ENCODE data around the gene RTF1. TPM values are rescaled to one million over a fixed set of nuclear protein-coding genes. Genes with fewer than 3 reads are reported as not detected.

The RTF1 gene
- total RNA-seq, 1 donor from 2014 or later: 30.5 TPM

- no peak for TF ChIP-seq CTCF (IDR thresholded peaks at IDR 0.05)
Measured at GRCh38 chr15:41487381-41487780, 70.5 kb downstream of the RTF1 start.

GRCh38 chr15:41487802-41488201, 70.9 kb downstream of the RTF1 start:
- Mint-ChIP-seq H3K9me3 (ENCODE audit: low read depth) (peaks cover 3% of the 10 kb centered on the region), H3K27me3 (ENCODE audit: low read depth) (peaks cover 8% of the 10 kb centered on the region), H3K4me3 (ENCODE audit: unreplicated experiment) (no peak overlapping the region), H3K27ac (ENCODE audit: unreplicated experiment) (no peak overlapping the region), H3K4me1 (ENCODE audit: low read depth) (peaks cover 11% of the 10 kb centered on the region), H3K36me3 (ENCODE audit: low read depth) (peaks cover 5% of the 10 kb centered on the region)
- no peak for TF ChIP-seq CTCF (IDR thresholded peaks at IDR 0.05)
- no peak for DNase-seq (ENCODE audit: low spot score)

More at GRCh38 chr15:41487381-41487780, 70.5 kb downstream of the RTF1 start:
- peaks cover 8% of the 10 kb centered on the region for H3K36me3 Mint-ChIP-seq (ENCODE audit: low read depth)
- H3K27me3 Mint-ChIP-seq (ENCODE audit: low read depth): peaks cover 6% of the 10 kb centered on the region
- no peak overlapping the region for H3K4me3 Mint-ChIP-seq (ENCODE audit: unreplicated experiment)
- H3K9me3 Mint-ChIP-seq (ENCODE audit: low read depth): peaks cover 3% of the 10 kb centered on the region
- H3K27ac Mint-ChIP-seq (ENCODE audit: unreplicated experiment): no peak overlapping the region
- H3K4me1 Mint-ChIP-seq (ENCODE audit: low read depth): peaks cover 6% of the 10 kb centered on the region
- DNase-seq (ENCODE audit: low spot score): no peak

GRCh38 chr15:41489641-41490040, 72.7 kb downstream of the RTF1 start:
- no peak for TF ChIP-seq CTCF (IDR thresholded peaks at IDR 0.05)
- peaks cover 3% of the 10 kb centered on the region for H3K9me3 Mint-ChIP-seq (ENCODE audit: low read depth)

GRCh38 chr15:41490355-41490754, 73.5 kb downstream of the RTF1 start:
- no peak for DNase-seq (ENCODE audit: low spot score)
- Mint-ChIP-seq H3K27ac (ENCODE audit: unreplicated experiment) (peak overlapping the region; percentile 6), H3K27me3 (ENCODE audit: low read depth) (peaks cover 12% of the 10 kb centered on the region), H3K36me3 (ENCODE audit: low read depth) (peaks cover 1% of the 10 kb centered on the region), H3K9me3 (ENCODE audit: low read depth) (peaks cover 3% of the 10 kb centered on the region), H3K4me3 (ENCODE audit: unreplicated experiment) (no peak overlapping the region), H3K4me1 (ENCODE audit: low read depth) (peaks cover 19% of the 10 kb centered on the region)
- TF ChIP-seq CTCF (IDR thresholded peaks at IDR 0.05): no peak

More at GRCh38 chr15:41489641-41490040, 72.7 kb downstream of the RTF1 start:
- peaks cover 10% of the 10 kb centered on the region for H3K27me3 Mint-ChIP-seq (ENCODE audit: low read depth)
- H3K4me3 Mint-ChIP-seq (ENCODE audit: unreplicated experiment): no peak overlapping the region
- DNase-seq (ENCODE audit: low spot score): no peak
- no peak overlapping the region for H3K27ac Mint-ChIP-seq (ENCODE audit: unreplicated experiment)
- H3K36me3 Mint-ChIP-seq (ENCODE audit: low read depth): peaks cover 1% of the 10 kb centered on the region
- peaks cover 15% of the 10 kb centered on the region for H3K4me1 Mint-ChIP-seq (ENCODE audit: low read depth)

- H3K4me3 Mint-ChIP-seq (ENCODE audit: unreplicated experiment): no peak overlapping the region
- no peak for TF ChIP-seq CTCF (IDR thresholded peaks at IDR 0.05)
- peaks cover 3% of the 10 kb centered on the region for H3K9me3 Mint-ChIP-seq (ENCODE audit: low read depth)
- H3K36me3 Mint-ChIP-seq (ENCODE audit: low read depth): no peaks in the 10 kb centered on the region
- H3K4me1 Mint-ChIP-seq (ENCODE audit: low read depth): peaks cover 19% of the 10 kb centered on the region
- DNase-seq (ENCODE audit: low spot score): no peak
- H3K27me3 Mint-ChIP-seq (ENCODE audit: low read depth): peaks cover 17% of the 10 kb centered on the region
- peak overlapping the region; percentile 13 for H3K27ac Mint-ChIP-seq (ENCODE audit: unreplicated experiment)
Measured at GRCh38 chr15:41491889-41492288, 75.0 kb downstream of the RTF1 start.
